PC-3 (cell line): ENCODE results near the gene ADAMTSL3.

Experiments
- EZH2 ChIP-seq: fragments of 300-600 bp; sonication (generic); IDR thresholded peaks from one replicate; pipeline ENCODE4 v1.6.1; 2017; ENCODE audit warnings: antibody characterized with exemption, mild to moderate bottlenecking, low read length; ENCODE audit not compliant: unreplicated experiment
- TF ChIP-seq, protein P1 (sequence below): fragments of 300-600 bp; sonication (generic); conservative IDR thresholded peaks from 2 replicates; pipeline ENCODE4 v1.5.1; 2017; ENCODE audit warnings: antibody characterized with exemption, low read depth, mild to moderate bottlenecking, low read length

DNA sequence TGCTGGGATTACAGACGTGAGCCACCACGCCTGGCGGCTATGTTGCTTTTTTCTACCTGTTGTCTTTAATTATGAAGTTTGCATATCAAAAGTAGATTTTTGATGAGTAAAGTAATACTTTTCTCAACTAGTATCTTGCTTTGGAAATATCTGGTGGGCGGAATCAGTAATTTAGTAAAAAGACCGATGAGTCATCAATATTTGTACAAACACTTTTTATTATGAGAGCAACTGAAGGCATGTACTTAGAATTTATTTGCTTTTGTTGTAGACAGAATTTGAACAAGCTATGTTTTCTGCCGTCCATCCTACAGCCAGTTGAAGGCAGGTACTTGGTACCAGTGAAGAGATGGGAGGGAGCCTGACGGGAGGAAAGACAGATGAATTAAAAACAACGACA lies 164.7 kb downstream of the ADAMTSL3 start:
- no peak for TF ChIP-seq EZH2
- TF ChIP-seq, protein P1, sequence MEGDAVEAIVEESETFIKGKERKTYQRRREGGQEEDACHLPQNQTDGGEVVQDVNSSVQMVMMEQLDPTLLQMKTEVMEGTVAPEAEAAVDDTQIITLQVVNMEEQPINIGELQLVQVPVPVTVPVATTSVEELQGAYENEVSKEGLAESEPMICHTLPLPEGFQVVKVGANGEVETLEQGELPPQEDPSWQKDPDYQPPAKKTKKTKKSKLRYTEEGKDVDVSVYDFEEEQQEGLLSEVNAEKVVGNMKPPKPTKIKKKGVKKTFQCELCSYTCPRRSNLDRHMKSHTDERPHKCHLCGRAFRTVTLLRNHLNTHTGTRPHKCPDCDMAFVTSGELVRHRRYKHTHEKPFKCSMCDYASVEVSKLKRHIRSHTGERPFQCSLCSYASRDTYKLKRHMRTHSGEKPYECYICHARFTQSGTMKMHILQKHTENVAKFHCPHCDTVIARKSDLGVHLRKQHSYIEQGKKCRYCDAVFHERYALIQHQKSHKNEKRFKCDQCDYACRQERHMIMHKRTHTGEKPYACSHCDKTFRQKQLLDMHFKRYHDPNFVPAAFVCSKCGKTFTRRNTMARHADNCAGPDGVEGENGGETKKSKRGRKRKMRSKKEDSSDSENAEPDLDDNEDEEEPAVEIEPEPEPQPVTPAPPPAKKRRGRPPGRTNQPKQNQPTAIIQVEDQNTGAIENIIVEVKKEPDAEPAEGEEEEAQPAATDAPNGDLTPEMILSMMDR: no peak
